Brain microvascular endothelial cell (primary cell): ENCODE data around the gene FOXK1.

Source experiments
- DNase-seq: peaks from one replicate; pipeline ENCODE4 v3.0.0-alpha.2; 2020
- H3K27ac ChIP-seq: fragments of 250-450 bp; sonication (Bioruptor Pico); 2 replicates; pipeline ENCODE4 v1.5.1; 2020; ENCODE audit warnings: mild to moderate bottlenecking, moderate library complexity
- H3K27me3 ChIP-seq: fragments of 250-450 bp; sonication (Bioruptor Pico); replicated peaks from 2 replicates; pipeline ENCODE4 v1.5.1; 2020; ENCODE audit warnings: mild to moderate bottlenecking
- H3K36me3 ChIP-seq: fragments of 250-450 bp; sonication (Bioruptor Pico); replicated peaks from 2 replicates; pipeline ENCODE4 v1.5.1; 2020; ENCODE audit warnings: mild to moderate bottlenecking
- H3K4me3 ChIP-seq: 2 replicates; pipeline ENCODE4 v1.5.1; 2011; ENCODE audit warnings: low read depth, mild to moderate bottlenecking, control low read depth, low read length, moderate library complexity
- in situ Hi-C: cut with HindIII; loops from 2 replicates; pipeline ENCODE4 v1.10.0; 2017; ENCODE audit warnings: low sequenced_read_pairs, low pct_ligation_motif_present
- TF ChIP-seq, protein P1 (sequence below): IDR thresholded peaks from 2 replicates; pipeline ENCODE4 v1.5.1; 2011; ENCODE audit warnings: low read depth, mild to moderate bottlenecking, moderate library complexity, low read length, control low read depth, inconsistent platforms; ENCODE audit errors: missing control alignments

The FOXK1 gene

DNA sequence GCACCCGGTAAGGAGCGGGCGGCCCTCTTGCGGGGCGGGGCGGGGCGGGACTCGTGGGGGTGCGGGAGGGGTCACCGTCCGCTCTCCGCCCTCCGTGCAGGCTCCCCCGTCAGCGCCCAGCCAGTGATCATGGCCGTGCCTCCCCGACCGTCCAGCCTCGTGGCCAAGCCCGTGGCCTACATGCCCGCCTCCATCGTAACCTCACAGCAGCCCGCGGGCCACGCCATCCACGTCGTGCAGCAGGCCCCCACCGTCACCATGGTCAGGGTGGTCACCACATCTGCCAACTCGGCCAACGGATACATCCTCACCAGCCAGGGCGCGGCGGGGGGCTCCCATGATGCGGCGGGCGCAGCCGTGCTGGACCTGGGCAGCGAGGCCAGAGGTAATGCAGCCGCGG is 77.1 kb downstream of the FOXK1 start:
- peaks cover 80% of the 10 kb centered on the region for H3K36me3 ChIP-seq
- H3K4me3 ChIP-seq = no peak overlapping the region
- TF ChIP-seq, protein P1, sequence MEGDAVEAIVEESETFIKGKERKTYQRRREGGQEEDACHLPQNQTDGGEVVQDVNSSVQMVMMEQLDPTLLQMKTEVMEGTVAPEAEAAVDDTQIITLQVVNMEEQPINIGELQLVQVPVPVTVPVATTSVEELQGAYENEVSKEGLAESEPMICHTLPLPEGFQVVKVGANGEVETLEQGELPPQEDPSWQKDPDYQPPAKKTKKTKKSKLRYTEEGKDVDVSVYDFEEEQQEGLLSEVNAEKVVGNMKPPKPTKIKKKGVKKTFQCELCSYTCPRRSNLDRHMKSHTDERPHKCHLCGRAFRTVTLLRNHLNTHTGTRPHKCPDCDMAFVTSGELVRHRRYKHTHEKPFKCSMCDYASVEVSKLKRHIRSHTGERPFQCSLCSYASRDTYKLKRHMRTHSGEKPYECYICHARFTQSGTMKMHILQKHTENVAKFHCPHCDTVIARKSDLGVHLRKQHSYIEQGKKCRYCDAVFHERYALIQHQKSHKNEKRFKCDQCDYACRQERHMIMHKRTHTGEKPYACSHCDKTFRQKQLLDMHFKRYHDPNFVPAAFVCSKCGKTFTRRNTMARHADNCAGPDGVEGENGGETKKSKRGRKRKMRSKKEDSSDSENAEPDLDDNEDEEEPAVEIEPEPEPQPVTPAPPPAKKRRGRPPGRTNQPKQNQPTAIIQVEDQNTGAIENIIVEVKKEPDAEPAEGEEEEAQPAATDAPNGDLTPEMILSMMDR = no peak
- no peak overlapping the region for H3K27ac ChIP-seq
- in situ Hi-C loops = no loop called here
- no peak for DNase-seq
- H3K27me3 ChIP-seq = no peaks in the 10 kb centered on the region

DNA sequence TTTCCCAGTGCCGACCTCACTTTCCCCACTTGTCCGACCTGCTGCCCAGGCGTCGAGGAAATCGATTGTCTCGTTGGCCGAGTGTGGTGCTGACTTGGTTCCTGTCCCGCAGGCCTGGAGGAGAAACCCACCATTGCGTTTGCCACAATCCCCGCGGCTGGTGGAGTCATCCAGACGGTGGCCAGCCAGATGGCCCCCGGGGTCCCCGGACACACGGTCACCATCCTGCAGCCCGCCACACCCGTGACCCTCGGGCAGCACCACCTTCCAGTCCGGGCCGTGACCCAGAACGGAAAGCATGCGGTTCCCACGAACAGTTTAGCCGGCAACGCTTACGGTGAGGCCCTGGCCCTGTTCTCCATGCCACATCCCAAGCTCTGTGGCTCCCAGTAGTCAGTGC is 78.9 kb downstream of the FOXK1 start:
- H3K4me3 ChIP-seq = no peak overlapping the region
- DNase-seq = no peak
- no peak overlapping the region for H3K27ac ChIP-seq
- TF ChIP-seq, protein P1 = no peak
- in situ Hi-C loops = no loop called here
- peaks cover 73% of the 10 kb centered on the region for H3K36me3 ChIP-seq
- no peaks in the 10 kb centered on the region for H3K27me3 ChIP-seq

DNA sequence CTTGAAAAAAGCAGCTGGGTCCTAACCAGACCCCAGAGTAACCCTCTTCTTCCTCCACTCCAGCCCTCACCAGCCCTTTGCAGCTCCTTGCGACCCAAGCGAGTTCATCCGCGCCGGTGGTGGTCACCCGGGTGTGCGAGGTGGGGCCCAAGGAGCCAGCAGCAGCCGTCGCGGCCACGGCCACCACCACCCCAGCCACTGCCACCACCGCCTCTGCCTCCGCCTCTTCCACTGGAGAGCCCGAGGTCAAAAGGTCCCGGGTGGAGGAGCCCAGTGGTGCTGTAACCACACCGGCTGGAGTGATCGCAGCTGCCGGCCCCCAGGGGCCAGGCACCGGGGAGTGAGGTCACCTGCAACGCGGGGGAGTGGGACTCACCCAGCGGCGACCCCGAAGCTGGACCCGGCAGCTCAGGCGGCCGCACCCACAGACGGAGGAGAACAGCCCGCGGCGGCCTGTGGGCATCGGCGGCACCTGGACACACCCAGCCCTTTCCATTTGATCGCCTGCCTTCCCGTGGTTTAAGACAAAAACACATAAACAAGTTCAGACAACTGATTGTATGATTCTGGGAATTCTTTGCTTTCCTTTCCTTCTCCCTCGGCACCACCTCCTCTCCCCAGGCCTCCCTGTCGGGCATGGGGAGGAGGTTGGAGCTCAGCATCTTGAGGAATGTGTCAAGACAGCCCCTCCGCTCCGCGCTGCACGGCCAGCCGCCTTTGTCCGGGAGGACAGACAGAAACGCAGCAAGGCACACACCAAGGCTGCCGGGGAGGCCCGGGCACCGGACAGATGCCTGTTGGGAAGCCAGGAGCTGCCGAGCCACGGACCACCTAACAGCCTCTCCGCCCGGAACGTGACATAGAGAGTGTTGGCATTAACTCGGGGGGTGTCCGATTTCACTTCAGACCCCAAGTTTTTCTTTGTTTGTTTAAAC is 80.3 kb downstream of the FOXK1 start:
- DNase-seq = no peak
- H3K36me3 ChIP-seq = peaks cover 73% of the 10 kb centered on the region
- no peaks in the 10 kb centered on the region for H3K27me3 ChIP-seq
- TF ChIP-seq, protein P1 = no peak
- H3K27ac ChIP-seq = no peak overlapping the region
- in situ Hi-C loops = no loop called here
- no peak overlapping the region for H3K4me3 ChIP-seq

DNA sequence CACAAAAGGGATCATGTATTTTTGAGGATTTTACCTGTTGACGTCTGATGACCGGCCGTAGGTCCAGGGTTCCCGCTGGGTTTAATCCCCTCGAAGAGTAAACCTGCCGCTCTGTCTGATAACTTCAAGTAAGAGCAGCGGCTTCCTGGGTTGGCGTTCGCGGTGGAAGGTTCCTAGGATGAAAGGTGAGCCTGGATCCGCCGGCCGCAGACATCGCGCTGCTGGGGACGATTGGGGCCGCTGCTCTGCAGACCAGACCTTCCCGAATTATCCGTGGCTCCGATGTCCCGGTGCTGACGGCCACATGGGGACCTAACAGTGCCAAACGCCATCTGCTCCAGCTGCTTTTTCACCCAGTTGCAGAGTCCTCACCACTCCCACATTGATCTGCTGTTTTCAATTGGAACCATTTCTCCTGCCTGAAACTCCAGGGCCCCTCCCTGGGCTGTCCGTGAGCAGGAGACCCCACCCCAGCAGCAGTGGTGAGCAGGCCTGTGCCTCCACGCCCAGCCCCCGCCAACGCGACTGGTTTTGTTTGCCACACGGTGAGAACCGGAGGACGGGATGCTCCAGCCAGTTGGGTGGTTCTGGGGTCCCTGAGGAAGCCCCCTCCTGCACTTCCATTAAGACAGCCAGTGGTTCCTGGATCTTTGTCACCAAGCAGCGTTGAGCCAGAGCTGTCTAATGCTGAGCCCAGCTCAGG is 81.1 kb downstream of the FOXK1 start:
- peaks cover 66% of the 10 kb centered on the region for H3K36me3 ChIP-seq
- in situ Hi-C loops = no loop called here
- no peaks in the 10 kb centered on the region for H3K27me3 ChIP-seq
- TF ChIP-seq, protein P1 = no peak
- H3K4me3 ChIP-seq = no peak overlapping the region
- H3K27ac ChIP-seq = no peak overlapping the region
- no peak for DNase-seq

DNA sequence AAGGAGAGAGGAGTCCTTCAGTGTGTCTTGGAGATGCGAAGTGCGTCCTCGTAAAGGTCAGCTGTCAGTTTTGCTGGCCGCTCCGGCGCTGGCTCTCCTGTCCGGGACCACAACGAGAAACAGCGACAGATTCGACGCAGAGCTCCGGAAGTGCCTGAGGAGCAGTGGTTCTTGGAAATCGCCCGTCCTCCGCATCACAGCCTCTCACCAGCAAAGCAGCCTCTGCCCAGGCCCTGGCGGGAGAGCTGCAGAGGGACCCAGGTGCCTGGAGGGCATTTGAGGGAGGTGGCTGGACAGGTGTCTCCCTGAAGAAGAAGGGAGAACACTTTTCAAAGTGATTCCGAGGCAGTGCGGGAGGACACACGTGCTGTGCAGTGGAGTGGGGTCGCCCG is 81.7 kb downstream of the FOXK1 start:
- peaks cover 62% of the 10 kb centered on the region for H3K36me3 ChIP-seq
- no peak for DNase-seq
- no peak overlapping the region for H3K27ac ChIP-seq
- TF ChIP-seq, protein P1 = no peak
- H3K4me3 ChIP-seq = no peak overlapping the region
- no peaks in the 10 kb centered on the region for H3K27me3 ChIP-seq
- in situ Hi-C loops = no loop called here
